Measurements from ENCODE around the gene SFT2D1. TPM values are rescaled to one million over a fixed set of nuclear protein-coding genes. Genes with fewer than 3 reads are reported as not detected.

Gene SFT2D1
- 42.3 TPM for total RNA-seq

DNA sequence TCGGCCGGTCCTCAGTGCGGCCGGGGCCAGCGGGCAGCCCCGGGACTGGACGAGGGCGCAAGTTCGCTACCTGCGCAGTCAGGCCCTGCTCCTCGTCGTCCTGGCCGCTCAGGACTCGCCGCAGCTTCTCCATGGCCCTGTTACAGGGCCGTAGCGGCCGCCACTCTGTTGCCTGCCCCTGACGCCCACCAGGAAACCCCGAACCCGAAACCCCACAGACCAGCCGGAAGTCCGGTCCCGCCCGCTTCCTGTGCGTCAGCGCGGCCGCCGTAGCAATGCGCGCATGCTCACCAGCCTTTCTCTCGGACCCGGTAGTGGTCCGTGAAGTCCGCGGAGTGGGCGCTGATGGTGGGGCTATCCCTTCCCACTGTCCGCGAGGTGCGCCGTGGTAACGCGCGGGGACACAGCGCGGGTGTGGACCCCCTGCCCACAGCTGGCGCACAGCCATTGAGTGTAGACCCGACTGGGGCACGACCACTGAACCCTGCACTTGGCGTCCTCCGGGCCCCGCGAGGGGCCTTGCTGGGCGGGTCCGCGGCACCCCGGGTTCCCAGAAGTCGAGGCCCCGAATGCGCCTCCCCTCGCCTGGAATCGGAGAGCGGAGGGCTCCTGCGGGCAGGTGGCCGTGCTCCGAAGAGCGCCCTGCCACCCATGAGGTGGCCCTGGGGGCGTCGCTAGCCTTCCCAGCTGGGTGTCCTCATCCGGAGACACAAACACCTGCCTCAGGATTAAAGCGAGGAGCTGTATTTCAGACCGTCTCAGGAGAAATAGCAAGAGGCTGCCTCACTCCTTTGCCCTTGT, at the start of gene SFT2D1:
TSS of gene SFT2D1 (minus strand) at position 197 of the 801 bp plus-strand sequence. CDS start at position 133, 64 bp downstream.

DNA sequence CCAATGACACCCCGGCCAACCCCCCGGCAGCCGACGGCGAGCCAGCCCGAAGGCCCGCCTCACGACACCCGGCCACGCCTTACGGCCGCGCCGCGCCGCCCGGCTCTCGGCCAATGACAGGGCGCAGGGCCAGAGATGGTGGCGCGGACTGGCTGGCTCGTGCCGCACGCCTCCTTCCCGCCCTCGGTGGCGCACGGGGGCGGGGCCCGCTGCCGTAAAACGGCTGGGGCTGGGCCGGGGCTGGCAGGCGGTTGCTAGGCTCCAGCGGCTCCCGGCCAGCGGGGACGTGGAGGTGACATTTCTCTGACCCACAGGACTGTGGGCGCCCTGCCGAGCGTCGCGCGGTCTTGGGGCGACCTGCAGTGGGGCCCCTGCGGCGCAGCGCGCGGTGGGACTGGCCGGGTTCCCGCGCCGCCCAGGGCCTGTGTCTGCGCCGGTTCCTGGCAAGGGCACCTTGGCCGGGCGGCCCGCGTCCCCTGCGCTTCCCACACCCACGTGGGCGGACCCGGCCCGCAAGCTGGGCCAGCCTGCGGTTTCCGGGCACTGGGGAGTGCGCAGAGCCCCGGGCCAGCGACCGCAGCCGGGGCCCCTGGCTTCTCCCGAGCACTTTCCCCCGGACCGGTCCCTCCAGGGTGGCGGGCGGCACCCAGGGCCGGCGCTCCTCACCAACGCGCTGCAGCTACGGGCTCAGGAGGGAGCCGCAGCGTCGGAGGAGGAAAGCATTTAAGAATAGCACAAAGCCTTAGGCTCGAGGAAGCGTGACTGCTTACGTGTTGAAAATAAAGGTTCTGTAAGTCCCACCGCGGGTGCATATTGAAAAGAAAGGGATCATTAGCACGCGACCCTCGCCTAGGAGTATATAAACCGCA, 40.8 kb upstream of the SFT2D1 start, which contains the start of gene MPC1:
TSS of gene MPC1 (minus strand) at position 8 of the 869 bp plus-strand sequence. CDS start 64 bp downstream, outside the sequence.

DNA sequence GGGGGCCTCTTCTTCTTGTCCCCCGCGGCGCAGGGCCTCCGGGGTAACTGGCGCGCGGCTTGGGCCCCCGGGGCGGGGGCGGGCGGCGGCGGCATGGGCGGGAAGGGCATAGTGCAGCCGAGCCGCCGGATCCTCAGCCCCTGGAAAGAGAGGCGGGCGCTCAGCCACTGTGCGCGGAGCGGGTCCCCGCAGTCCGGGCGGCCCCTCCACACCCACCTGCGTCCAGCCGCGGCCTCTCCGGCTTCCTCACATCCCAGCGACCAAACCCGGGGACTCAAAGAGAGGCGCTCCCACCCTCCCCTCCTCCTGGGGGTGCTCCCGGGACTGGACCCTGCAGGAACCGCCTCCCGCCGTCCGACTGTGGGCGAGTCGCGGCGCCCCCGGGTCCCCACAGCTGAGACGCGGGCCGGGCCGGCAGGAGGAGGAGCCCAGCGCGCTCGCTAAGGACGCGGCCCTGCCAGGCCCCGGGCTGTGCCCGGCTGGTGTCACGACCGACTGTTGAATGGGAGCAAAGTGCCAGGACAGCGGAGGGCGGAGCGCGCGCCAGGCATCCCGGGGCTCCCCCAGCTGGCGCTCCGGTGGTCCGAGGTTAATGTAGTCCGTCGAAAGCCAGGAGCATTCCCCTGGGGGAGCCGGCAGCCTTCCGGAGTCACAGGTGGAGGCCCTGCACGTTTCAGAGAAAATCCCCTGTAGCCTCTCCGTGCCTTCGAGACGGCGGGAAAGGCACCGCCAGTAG, 34.1 kb downstream of the SFT2D1 start, which contains the start of gene PRR18:
TSS of gene PRR18 (minus strand) at position 360 of the 736 bp plus-strand sequence. CDS start at position 110, 250 bp downstream.

Other genes starting within 250 kb of the SFT2D1 start
- not detected for gene TBXT, start 174.7 kb downstream of the SFT2D1 start, total RNA-seq
- 0.22 TPM for gene PRR18, start 34.2 kb downstream of the SFT2D1 start, total RNA-seq
- 41.2 TPM for gene MPC1, start 40.4 kb upstream of the SFT2D1 start, total RNA-seq
- 5.2 TPM for gene RAMACL, start 244.1 kb upstream of the SFT2D1 start, total RNA-seq

Data from camera-type eye (tissue), 1 donor.